Activated T-cell treated with anti-CD3 and anti-CD28 coated beads, Interleukin-2, amount 50 U/mL, for 4 hours (primary cell): Measurements from ENCODE around the gene GLIS2. TPM values are rescaled to one million over a fixed set of nuclear protein-coding genes. Genes with fewer than 3 reads are reported as not detected.
A peak's percentile ranks its signal among the peaks of the same experiment; 100 is the strongest.

Experiments
- ATAC-seq, 2 donors: fragments of 200-7000 bp; cut with Tn5 transposase; one replicate each; pipeline ENCODE4 v1.10.0; 2021
- DNase-seq: peaks from one replicate; pipeline ENCODE4 v3.0.0-alpha.2; 2020
- H3K27me3 Mint-ChIP-seq: one replicate; pipeline ENCODE4 v1.8.0; 2021; ENCODE audit warnings: low read depth, mixed read lengths
- H3K36me3 Mint-ChIP-seq: one replicate; pipeline ENCODE4 v1.8.0; 2022; ENCODE audit warnings: mixed read lengths; ENCODE audit not compliant: insufficient read depth
- H3K4me1 Mint-ChIP-seq: one replicate; pipeline ENCODE4 v1.8.0; 2021; ENCODE audit warnings: low read depth, mixed read lengths
- H3K4me3 Mint-ChIP-seq: one replicate; pipeline ENCODE4 v1.8.0; 2021; ENCODE audit warnings: mild to moderate bottlenecking, moderate library complexity, mixed read lengths
- H3K9me3 Mint-ChIP-seq: one replicate; pipeline ENCODE4 v1.8.0; 2021; ENCODE audit warnings: mixed read lengths
- total RNA-seq, 3 donors: library from RNA; stranded (reverse); gene quantifications; one replicate each; pipeline ENCODE4 v1.2.1, GENCODE V29; 2021

Gene GLIS2
- total RNA-seq, 3 donors from 2014 or later: 0.11 to 0.19 (median 0.13) TPM

GRCh38 chr16:4309102-4309832 is 6.6 kb upstream of the GLIS2 start:
- DNase-seq: no peak
- ATAC-seq: no peak
- Mint-ChIP-seq H3K4me3 (peak overlapping the region; percentile 73), H3K36me3 (peaks cover 4% of the 10 kb centered on the region), H3K4me1 (peaks cover 34% of the 10 kb centered on the region), H3K9me3 (no peaks in the 10 kb centered on the region), H3K27me3 (peaks cover 5% of the 10 kb centered on the region)

GRCh38 chr16:4309833-4310266 is 6.0 kb upstream of the GLIS2 start:
- no peak overlapping the region for H3K4me3 Mint-ChIP-seq
- ATAC-seq: no peak
- peaks cover 11% of the 10 kb centered on the region for H3K27me3 Mint-ChIP-seq
- H3K36me3 Mint-ChIP-seq: peaks cover 4% of the 10 kb centered on the region
- peaks cover 39% of the 10 kb centered on the region for H3K4me1 Mint-ChIP-seq
- peak; percentile 50 for DNase-seq
- no peaks in the 10 kb centered on the region for H3K9me3 Mint-ChIP-seq

- Mint-ChIP-seq H3K9me3 (no peaks in the 10 kb centered on the region), H3K4me3 (peak overlapping the region; percentile 85)
Measured at GRCh38 chr16:4313563-4314531, 2.0 kb upstream of the GLIS2 start.

GRCh38 chr16:4314532-4315185 is 1.2 kb upstream of the GLIS2 start:
- Mint-ChIP-seq H3K36me3 (no peaks in the 10 kb centered on the region), H3K9me3 (no peaks in the 10 kb centered on the region), H3K4me3 (peak overlapping the region; percentile 85), H3K4me1 (peaks cover 15% of the 10 kb centered on the region), H3K27me3 (peaks cover 15% of the 10 kb centered on the region)
- DNase-seq (no peak), ATAC-seq (no peak)

More at GRCh38 chr16:4313563-4314531, 2.0 kb upstream of the GLIS2 start:
- no peak for ATAC-seq
- H3K27me3 Mint-ChIP-seq: peaks cover 15% of the 10 kb centered on the region
- peaks cover 19% of the 10 kb centered on the region for H3K4me1 Mint-ChIP-seq
- no peaks in the 10 kb centered on the region for H3K36me3 Mint-ChIP-seq
- DNase-seq: no peak

GRCh38 chr16:4316108-4316863 is 419 bp downstream of the GLIS2 start:
- Mint-ChIP-seq H3K36me3 (no peaks in the 10 kb centered on the region), H3K9me3 (no peaks in the 10 kb centered on the region), H3K27me3 (peaks cover 15% of the 10 kb centered on the region), H3K4me3 (no peak overlapping the region), H3K4me1 (peaks cover 12% of the 10 kb centered on the region)
- DNase-seq (no peak), ATAC-seq (peak in 1 of 2 donors; percentile 19)

GRCh38 chr16:4316864-4317531 is 1.1 kb downstream of the GLIS2 start:
- H3K9me3 Mint-ChIP-seq: no peaks in the 10 kb centered on the region
- DNase-seq (no peak), ATAC-seq (no peak)
- no peak overlapping the region for H3K4me3 Mint-ChIP-seq
- peaks cover 12% of the 10 kb centered on the region for H3K4me1 Mint-ChIP-seq
- H3K27me3 Mint-ChIP-seq: peaks cover 15% of the 10 kb centered on the region
- no peaks in the 10 kb centered on the region for H3K36me3 Mint-ChIP-seq

GRCh38 chr16:4317532-4318450 is 1.9 kb downstream of the GLIS2 start:
- no peak for ATAC-seq
- Mint-ChIP-seq H3K4me1 (peaks cover 12% of the 10 kb centered on the region), H3K27me3 (peaks cover 15% of the 10 kb centered on the region), H3K4me3 (no peak overlapping the region), H3K36me3 (no peaks in the 10 kb centered on the region), H3K9me3 (no peaks in the 10 kb centered on the region)
- DNase-seq: no peak

- H3K4me3 Mint-ChIP-seq: no peak overlapping the region
- DNase-seq (no peak), ATAC-seq (no peak)
- H3K4me1 Mint-ChIP-seq: peaks cover 12% of the 10 kb centered on the region
- peaks cover 15% of the 10 kb centered on the region for H3K27me3 Mint-ChIP-seq
- no peaks in the 10 kb centered on the region for H3K9me3 Mint-ChIP-seq
- no peaks in the 10 kb centered on the region for H3K36me3 Mint-ChIP-seq
Measured at GRCh38 chr16:4318451-4318910, 2.6 kb downstream of the GLIS2 start.

- Mint-ChIP-seq H3K9me3 (no peaks in the 10 kb centered on the region), H3K27me3 (peaks cover 12% of the 10 kb centered on the region), H3K4me3 (no peak overlapping the region), H3K4me1 (peaks cover 12% of the 10 kb centered on the region), H3K36me3 (no peaks in the 10 kb centered on the region)
- DNase-seq: no peak
- ATAC-seq: no peak
Measured at GRCh38 chr16:4318967-4319366, 3.1 kb downstream of the GLIS2 start.

- Mint-ChIP-seq H3K27me3 (peaks cover 5% of the 10 kb centered on the region), H3K4me3 (no peak overlapping the region), H3K9me3 (no peaks in the 10 kb centered on the region), H3K36me3 (no peaks in the 10 kb centered on the region), H3K4me1 (peaks cover 6% of the 10 kb centered on the region)
- DNase-seq (peak; percentile 43), ATAC-seq (peak; percentile 57 to 71)
Measured at GRCh38 chr16:4319454-4320421, 3.9 kb downstream of the GLIS2 start.

- H3K4me1 Mint-ChIP-seq: peaks cover 3% of the 10 kb centered on the region
- DNase-seq (no peak), ATAC-seq (no peak)
- no peaks in the 10 kb centered on the region for H3K9me3 Mint-ChIP-seq
- H3K4me3 Mint-ChIP-seq: no peak overlapping the region
- H3K36me3 Mint-ChIP-seq: no peaks in the 10 kb centered on the region
- peaks cover 2% of the 10 kb centered on the region for H3K27me3 Mint-ChIP-seq
Measured at GRCh38 chr16:4320571-4321137, 4.8 kb downstream of the GLIS2 start.
